HG03108 (cell line): ENCODE measurements around the gene SYCE3.
"Not testable (repeated sequence)": the region's sequence is repeated elsewhere in the genome, so short reads cannot be mapped to it uniquely, and the experiment has no call there.

ENCODE experiments used
- ATAC-seq: cut with Tn5 transposase; IDR thresholded peaks from one replicate; pipeline ENCODE4 v1.9.1; 2021; ENCODE audit warnings: moderate library complexity; ENCODE audit not compliant: unreplicated experiment

SYCE3 gene

GRCh38 chr22:50562523-50563412, at the start of gene SYCE3:
Gene SYCE3 (minus strand): TSS chr22:50562919. CDS start chr22:50556405, 6,514 bp downstream.
- ATAC-seq: peak; percentile 94

- no peak for ATAC-seq
Measured at GRCh38 chr22:50612168-50612527, 49.4 kb upstream of the SYCE3 start.

GRCh38 chr22:50611341-50612060, 48.8 kb upstream of the SYCE3 start:
- ATAC-seq: no peak

GRCh38 chr22:50610581-50610980, 47.9 kb upstream of the SYCE3 start:
- ATAC-seq: no peak

- ATAC-seq: no peak
Measured at GRCh38 chr22:50610041-50610451, 47.3 kb upstream of the SYCE3 start.

- no peak for ATAC-seq
Measured at GRCh38 chr22:50609599-50609998, 46.9 kb upstream of the SYCE3 start.

GRCh38 chr22:50608996-50609395, 46.3 kb upstream of the SYCE3 start:
- ATAC-seq: no peak

GRCh38 chr22:50608058-50608840, 45.5 kb upstream of the SYCE3 start:
- not testable (repeated sequence) for ATAC-seq

GRCh38 chr22:50607659-50608020, 44.9 kb upstream of the SYCE3 start:
- no peak for ATAC-seq

- no peak for ATAC-seq
Measured at GRCh38 chr22:50606946-50607658, 44.4 kb upstream of the SYCE3 start.

GRCh38 chr22:50606165-50606945, 43.6 kb upstream of the SYCE3 start:
- ATAC-seq: no peak

- no peak for ATAC-seq
Measured at GRCh38 chr22:50605613-50606074, 42.9 kb upstream of the SYCE3 start.

- ATAC-seq: no peak
Measured at GRCh38 chr22:50605002-50605612, 42.4 kb upstream of the SYCE3 start.

- no peak for ATAC-seq
Measured at GRCh38 chr22:50604256-50605001, 41.7 kb upstream of the SYCE3 start.

- ATAC-seq: no peak
Measured at GRCh38 chr22:50603511-50604255, 41.0 kb upstream of the SYCE3 start.

GRCh38 chr22:50602338-50602700, 39.6 kb upstream of the SYCE3 start:
- no peak for ATAC-seq

GRCh38 chr22:50601669-50602337, 39.1 kb upstream of the SYCE3 start:
- no peak for ATAC-seq
